ENCODE results near the gene ADAMTSL2.

The ADAMTSL2 gene

DNA sequence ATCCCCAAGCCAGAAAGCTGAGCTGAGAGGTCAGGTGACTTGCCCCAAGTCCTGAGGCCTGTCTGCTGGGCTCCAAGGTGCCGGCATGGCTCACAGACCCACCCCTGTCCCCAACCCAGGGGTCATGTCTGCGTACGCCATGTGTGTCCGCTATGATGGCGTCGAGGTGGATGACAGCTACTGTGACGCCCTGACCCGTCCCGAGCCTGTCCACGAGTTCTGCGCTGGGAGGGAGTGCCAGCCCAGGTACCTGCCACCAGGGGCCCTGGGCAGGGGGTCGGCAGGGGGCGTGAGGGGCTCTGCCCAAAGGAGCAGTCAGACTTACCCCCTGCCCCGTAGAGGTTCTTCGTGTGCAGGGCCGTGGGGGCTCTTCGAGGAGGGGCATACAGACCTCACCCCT is 32.3 kb downstream of the ADAMTSL2 start:
- no peak for DNase-seq (ENCODE audit: low read depth)
- H3K4me3 ChIP-seq (ENCODE audit: control insufficient read depth, low read depth, low read length) = no peak overlapping the region
- TF ChIP-seq, protein P1, sequence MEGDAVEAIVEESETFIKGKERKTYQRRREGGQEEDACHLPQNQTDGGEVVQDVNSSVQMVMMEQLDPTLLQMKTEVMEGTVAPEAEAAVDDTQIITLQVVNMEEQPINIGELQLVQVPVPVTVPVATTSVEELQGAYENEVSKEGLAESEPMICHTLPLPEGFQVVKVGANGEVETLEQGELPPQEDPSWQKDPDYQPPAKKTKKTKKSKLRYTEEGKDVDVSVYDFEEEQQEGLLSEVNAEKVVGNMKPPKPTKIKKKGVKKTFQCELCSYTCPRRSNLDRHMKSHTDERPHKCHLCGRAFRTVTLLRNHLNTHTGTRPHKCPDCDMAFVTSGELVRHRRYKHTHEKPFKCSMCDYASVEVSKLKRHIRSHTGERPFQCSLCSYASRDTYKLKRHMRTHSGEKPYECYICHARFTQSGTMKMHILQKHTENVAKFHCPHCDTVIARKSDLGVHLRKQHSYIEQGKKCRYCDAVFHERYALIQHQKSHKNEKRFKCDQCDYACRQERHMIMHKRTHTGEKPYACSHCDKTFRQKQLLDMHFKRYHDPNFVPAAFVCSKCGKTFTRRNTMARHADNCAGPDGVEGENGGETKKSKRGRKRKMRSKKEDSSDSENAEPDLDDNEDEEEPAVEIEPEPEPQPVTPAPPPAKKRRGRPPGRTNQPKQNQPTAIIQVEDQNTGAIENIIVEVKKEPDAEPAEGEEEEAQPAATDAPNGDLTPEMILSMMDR (IDR thresholded peaks at IDR 0.05; ENCODE audit: control insufficient read depth, insufficient read depth, low read depth, low read length, missing control alignments) = no peak

GRCh38 chr9:133568186-133568585 is 33.7 kb downstream of the ADAMTSL2 start:
- DNase-seq (ENCODE audit: low read depth) = no peak
- no peak overlapping the region for H3K4me3 ChIP-seq (ENCODE audit: control insufficient read depth, low read depth, low read length)
- TF ChIP-seq, protein P1 (IDR thresholded peaks at IDR 0.05; ENCODE audit: control insufficient read depth, insufficient read depth, low read depth, low read length, missing control alignments) = no peak

DNA sequence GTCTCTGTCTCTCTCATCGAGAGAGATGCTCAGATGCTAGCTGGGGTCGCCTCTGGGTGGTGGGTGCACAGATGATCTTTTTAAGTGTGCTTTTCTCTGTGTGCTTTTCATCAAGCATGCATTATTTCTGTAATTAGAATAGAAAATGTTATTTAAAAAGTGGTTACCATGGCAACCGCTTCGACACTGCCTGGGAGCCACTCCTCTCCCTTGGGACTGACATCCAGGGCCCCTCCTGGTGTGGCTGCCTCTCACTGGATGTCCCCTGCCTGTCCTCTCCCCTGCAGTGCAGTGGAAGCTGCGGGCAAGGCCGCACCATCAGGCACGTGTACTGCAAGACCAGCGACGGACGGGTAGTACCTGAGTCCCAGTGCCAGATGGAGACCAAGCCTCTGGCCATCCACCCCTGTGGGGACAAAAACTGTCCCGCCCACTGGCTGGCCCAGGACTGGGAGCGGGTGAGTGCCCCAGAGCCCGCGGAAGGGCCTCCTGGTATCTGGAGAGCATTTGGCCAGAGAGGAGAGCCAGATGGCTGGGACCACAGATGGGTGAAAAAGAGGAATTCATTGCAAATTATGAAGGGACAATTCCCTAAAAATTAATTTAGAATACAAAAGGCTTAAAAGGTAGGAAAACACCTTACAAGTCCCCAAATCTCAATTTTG is 34.7 kb downstream of the ADAMTSL2 start:
- TF ChIP-seq, protein P1 (IDR thresholded peaks at IDR 0.05; ENCODE audit: control insufficient read depth, insufficient read depth, low read depth, low read length, missing control alignments) = no peak
- no peak overlapping the region for H3K4me3 ChIP-seq (ENCODE audit: control insufficient read depth, low read depth, low read length)
- DNase-seq (ENCODE audit: low read depth) = no peak

GRCh38 chr9:133569891-133570690 is 35.6 kb downstream of the ADAMTSL2 start:
- no peak for DNase-seq (ENCODE audit: low read depth)
- H3K4me3 ChIP-seq (ENCODE audit: control insufficient read depth, low read depth, low read length) = no peak overlapping the region
- TF ChIP-seq, protein P1 (IDR thresholded peaks at IDR 0.05; ENCODE audit: control insufficient read depth, insufficient read depth, low read depth, low read length, missing control alignments) = no peak

GRCh38 chr9:133570691-133571080 is 36.2 kb downstream of the ADAMTSL2 start:
- TF ChIP-seq, protein P1 (IDR thresholded peaks at IDR 0.05; ENCODE audit: control insufficient read depth, insufficient read depth, low read depth, low read length, missing control alignments) = no peak
- H3K4me3 ChIP-seq (ENCODE audit: control insufficient read depth, low read depth, low read length) = no peak overlapping the region
- DNase-seq (ENCODE audit: low read depth) = no peak

GRCh38 chr9:133571391-133571890 is 36.9 kb downstream of the ADAMTSL2 start:
- TF ChIP-seq, protein P1 (IDR thresholded peaks at IDR 0.05; ENCODE audit: control insufficient read depth, insufficient read depth, low read depth, low read length, missing control alignments) = no peak
- H3K4me3 ChIP-seq (ENCODE audit: control insufficient read depth, low read depth, low read length) = no peak overlapping the region
- DNase-seq (ENCODE audit: low read depth) = no peak

Data from AG09309 (cell line).